HG02678 (cell line): ENCODE data around the gene VSTM1.

Experiments used
- ATAC-seq: cut with Tn5 transposase; IDR thresholded peaks from one replicate; pipeline ENCODE4 v1.9.1; 2021; ENCODE audit warnings: mild to moderate bottlenecking, moderate library complexity; ENCODE audit not compliant: unreplicated experiment

VSTM1 gene

DNA sequence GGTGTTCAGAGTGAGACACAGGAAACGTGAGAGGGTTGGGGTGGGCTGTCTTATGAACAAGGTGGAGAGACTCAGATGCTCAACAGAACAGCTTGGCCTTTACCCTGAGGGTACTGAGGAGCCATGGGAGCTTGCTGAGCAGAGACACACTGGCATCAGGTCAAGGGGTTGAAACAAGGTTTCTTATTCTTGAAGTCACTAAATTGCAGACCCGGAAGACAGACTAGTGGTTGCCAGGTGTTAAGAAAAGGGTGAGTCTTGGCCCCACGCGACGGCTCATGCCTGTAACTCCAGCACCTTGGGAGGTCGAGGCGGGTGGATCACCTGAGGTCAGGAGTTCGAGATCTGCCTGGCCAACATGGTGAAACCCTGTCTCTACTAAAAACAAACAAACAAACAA lies 49.8 kb downstream of the VSTM1 start:
- ATAC-seq = no peak

DNA sequence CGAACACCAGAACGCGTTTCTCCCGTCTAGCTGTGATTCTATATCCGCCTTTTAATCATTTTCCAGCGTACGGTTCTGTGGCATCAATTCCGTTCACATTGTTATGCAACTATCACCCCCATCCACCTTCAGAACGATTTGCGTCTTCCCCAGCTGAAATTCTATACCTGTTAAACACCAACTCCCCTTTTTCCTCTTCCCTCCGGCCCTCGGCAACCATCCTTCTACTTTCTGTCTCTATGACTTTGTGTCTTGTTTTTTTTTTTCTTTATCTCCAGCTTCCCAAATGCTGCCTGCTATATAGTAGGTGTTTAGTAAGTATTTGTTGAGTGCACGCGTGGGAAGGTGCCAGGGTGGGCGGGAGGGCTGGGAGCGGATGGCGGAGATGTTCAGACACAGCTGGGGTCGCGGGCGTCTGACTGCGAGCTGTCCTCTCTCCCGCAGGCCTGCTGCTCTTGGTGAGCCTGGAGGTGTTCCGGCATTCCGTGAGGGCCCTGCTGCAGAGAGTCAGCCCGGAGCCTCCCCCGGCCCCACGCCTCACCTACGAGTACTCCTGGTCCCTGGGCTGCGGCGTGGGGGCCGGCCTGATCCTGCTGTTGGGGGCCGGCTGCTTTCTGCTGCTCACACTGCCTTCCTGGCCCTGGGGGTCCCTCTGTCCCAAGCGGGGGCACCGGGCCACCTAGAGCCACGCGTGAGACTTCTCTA lies 52.0 kb downstream of the VSTM1 start:
- ATAC-seq = no peak

DNA sequence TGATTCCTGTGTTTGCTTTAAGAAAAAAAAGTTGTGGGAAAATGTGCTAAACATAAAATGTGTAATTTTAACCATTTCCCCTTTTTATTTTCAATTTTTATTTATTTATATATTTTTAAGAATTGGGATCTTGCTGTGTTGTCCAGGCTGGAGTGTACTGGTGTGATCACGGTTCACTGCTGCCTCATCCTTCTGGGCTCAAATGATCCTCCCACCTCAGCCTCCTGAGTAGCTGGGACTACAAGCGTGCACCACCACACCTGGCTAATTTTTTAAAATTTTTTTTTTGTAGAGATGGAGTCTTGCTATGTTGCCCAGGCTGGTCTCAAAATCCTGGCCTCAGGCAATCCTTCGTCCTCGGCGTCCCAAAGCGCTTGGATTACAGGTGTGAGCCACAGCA lies 53.2 kb downstream of the VSTM1 start:
- no peak for ATAC-seq

DNA sequence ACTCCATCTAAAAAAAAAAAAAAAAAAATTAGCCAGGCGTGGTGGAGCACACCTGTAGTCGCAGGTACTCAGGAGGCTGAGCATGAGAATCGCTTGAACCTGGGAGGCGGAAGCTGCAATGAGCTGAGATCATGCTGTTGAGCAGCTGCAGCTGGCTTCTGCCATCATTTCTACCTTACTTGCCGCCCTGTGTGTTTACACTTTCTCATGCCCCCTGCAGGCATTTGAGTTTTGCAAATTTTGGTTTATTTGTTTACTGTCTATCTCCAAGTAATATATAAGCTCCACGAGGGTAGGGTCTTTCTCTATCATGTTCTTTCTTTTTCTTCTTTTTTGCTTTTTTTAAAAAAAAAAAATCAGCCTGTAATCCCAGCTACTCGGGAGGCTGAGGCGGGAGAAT lies 54.3 kb downstream of the VSTM1 start:
- ATAC-seq = no peak

DNA sequence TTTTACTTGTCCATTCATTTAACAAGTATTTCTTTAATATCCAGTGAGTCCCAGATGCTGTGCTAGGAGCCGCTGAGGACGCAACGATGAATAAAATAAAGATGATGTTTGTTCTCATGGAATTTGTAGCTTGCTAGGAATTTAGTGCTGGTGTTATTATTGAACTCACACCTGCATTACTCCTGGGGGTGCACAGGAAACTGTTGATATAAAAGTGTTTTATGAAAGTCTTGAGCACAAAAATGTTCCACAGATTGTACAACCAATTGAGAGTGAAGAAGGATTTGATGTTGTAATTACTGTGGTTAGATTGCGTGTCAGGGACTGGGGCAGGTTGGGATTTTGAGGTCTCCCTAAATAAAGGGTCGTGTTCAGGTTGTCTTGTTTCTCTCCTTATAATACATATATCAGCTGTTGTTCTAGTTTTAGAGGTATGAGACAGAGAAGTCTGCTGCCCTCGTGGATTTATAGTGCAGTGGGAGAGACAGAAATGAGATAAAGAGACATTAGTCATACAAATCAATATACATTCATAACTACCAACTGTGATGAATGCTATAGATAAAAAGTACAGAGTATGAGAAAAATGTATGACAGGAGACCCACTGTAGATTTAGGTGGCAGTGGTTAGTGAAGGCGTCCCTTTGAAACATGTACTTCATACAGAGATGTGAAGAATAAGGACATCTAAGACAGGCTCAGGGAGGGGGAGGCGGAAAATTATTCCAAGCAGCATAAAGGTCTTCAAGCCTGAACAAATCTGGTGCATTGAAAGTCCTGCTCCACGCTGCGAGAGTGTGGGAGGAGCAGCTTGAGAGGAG lies 61.0 kb downstream of the VSTM1 start:
- no peak for ATAC-seq

DNA sequence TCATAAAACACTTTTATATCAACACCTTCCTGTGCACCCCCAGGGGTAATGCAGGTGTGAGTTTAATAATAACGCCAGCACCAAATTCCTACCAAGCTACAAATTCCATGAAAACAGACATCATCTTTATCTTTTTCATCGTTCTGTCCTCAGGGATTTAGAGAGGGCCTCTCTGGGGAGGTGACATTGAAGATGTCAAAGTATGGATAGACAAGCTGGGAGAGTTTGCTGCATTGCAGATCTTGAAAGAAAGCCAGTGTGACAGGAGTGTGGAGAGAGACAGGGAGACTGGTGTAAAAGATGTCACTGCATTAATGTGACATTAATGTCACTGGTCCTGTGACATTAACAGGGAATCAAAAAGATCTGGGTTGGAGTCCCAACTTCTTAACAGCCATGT lies 62.2 kb downstream of the VSTM1 start:
- no peak for ATAC-seq

DNA sequence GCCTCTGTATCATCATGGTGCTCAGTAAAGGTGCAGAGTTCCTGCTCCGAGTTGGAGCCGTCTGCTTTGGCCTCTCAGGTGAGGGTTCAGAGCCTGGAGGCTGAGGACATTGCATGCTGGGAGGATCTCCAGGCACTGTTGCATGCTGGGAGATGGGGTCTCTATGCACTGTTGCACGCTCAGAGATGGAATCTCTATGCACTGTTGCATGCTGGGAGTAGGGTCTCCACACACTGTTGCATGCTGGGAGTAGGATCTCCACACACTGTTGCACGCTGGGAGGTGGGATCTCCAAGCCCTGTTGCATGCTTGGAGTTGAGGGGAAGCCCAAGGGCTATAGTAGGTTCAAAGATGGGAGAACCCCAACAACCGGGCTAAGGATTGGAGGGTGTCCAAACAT lies 64.0 kb downstream of the VSTM1 start:
- ATAC-seq = no peak

DNA sequence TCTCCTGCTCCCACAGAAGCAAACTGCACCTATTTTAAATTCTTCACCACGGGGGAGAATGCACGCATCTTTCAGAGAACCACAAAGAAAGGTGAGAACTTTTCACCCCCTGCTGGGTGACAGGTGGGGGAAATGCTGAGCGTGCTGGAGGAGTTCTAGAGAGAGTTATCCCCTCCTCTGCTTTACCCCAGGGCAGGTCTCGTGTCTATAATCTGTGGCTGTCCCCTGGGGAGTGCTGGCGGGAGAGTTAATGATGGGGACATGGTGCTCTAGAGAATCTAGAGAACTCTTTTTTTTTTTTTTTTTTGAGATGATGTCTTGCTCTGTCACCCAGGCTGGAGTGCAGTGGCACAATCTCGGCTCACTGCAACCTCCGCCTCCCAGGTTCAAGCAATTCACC lies 65.5 kb downstream of the VSTM1 start:
- ATAC-seq = no peak

DNA sequence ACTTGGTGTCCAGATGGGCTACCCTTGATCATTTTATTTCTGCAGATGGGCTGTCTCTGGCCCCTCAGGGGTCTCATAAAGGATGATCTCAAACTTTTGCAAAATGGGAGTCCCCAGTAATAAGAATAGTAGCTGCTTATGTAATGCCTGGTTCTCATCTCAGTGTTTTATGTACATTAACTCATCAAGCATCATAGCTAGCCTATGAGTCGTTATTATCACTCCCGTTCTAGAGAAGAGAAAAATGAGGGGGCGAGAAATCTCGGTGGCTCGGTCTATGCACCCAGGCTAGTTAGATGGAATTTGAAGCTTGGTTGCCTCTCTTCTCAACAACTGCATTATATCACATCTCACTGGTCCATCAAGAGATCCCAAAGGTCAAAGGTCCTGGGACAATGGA lies 68.9 kb downstream of the VSTM1 start:
- no peak for ATAC-seq

DNA sequence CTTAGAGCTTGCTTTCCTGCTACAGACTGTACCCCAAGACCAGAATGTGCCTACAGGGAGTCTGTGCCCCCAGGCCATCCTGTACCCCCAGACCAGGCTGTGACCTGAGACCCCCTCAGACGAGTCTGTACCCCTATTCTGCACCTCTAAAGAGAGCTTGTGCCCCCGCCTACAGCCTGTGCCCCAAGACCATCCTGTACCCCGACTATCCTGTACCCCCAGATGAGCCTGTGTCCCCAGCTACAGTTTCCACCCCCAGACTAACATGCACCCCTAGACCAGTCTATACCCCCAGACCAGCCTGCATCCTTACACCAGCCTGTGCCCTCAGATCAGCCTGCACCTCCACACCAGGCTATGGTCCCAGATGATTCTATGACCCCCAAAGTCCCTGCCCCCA lies 70.2 kb downstream of the VSTM1 start:
- no peak for ATAC-seq

DNA sequence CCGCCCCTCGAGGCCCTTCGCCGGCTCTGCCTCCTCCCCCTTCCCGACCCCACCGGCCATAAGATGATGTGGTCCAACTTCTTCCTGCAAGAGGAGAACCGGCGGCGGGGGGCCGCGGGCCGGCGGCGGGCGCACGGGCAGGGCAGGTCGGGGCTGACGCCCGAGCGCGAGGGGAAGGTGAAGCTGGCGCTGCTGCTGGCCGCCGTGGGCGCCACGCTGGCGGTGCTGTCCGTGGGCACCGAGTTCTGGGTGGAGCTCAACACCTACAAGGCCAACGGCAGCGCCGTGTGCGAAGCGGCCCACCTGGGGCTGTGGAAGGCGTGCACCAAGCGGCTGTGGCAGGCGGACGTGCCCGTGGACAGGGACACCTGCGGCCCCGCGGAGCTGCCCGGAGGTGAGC lies 70.9 kb downstream of the VSTM1 start:
- ATAC-seq = no peak

DNA sequence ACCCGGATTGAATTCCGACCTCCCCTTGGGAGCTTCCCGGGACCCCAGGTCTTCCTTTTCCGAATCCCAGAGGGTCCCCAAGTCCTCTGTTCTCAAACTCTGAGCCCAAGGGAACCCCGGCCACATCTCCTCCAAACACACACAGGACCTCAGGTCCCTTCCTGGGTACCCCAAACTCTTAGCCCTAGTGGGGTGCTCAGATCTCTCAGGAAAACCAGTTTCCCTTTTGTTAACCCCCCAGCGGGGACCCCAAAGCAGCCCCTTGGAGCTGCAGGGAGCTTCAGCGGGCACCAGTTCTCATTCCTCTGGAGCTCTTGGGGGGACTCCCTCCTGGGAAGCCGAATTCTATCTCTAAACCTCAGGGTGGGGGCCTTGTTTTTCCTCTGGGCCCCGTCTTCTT lies 71.5 kb downstream of the VSTM1 start:
- ATAC-seq = no peak

DNA sequence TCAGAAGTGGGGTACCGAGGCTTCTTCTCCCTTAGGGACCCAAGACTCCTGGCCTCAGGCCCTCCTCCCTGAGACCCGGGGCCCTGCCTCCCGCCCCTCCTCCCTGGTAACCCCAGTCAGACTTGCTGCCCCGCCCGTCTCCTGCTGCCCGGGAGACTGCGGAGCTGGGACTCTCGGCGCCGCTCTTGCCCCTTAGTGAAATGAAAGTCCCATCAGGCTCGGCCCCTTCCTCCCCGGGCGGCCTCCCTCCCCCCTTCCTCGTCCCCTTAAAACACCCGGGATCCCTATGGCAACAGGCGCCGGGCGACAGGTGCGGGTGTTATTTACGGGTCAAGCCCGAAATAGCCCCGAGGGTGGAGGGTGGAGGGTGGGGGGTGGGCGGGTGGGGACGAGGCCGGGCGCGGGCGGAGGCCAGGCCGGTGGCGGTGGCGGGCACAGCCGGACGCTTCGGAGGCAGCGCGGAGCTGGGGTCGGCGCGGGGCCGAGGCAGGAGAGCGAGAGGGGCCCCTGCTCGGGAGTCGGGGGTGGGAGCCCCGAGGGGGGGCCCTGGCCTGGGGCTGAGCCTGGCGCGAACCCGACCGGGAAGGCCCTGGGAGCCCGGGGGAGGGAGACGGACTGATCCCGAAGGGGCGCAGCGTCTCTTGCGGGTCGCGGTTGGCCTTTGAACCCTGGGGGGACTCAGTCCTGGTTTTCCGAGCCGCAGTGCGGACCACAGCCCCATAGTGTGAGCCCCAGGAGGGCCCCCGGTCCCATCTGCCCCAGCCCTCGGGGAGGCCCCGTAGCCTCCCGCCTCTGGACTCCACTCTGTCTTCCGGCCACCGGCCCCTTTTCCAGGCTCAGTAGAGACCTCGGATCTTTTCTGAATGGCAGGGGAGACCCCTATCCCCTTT lies 72.2 kb downstream of the VSTM1 start, which contains the start of gene CACNG6:
Gene CACNG6, plus strand, starts transcription at position 414 of the 890 bp plus-strand sequence. CDS start 1,241 bp downstream, outside the sequence.
- ATAC-seq = no peak
